Measurements from ENCODE around the gene VPS13A.

GRCh38 chr9:77257275-77257674 is 79.9 kb downstream of the VPS13A start:
- no peak for TF ChIP-seq CTCF (IDR thresholded peaks at IDR 0.05)
- no peak for TF ChIP-seq POLR2A (IDR thresholded peaks at IDR 0.05)

Data from uterus (tissue), 2 donors.